CD14-positive monocyte (primary cell): Measurements from ENCODE around the gene MICU2. TPM values are rescaled to one million over a fixed set of nuclear protein-coding genes. Genes with fewer than 3 reads are reported as not detected.

Source experiments
- DNase-seq, 3 donors: peaks; one replicate each; pipeline ENCODE4 v3.0.0-alpha.2; 2011 to 2022
- H2AFZ ChIP-seq: 2 replicates; pipeline ENCODE4 v1.6.0; 2012; ENCODE audit warnings: mild to moderate bottlenecking, low read depth, low read length, inconsistent platforms; ENCODE audit not compliant: insufficient read depth, poor library complexity, severe bottlenecking
- H3K27ac ChIP-seq, 2 donors: 1 replicate in 1 of 2; 2 replicates in 1 of 2; pipeline ENCODE4 v1.5.1; 2012 to 2013; ENCODE audit warnings: low read length in 2 of 2, control low read depth in 1 of 2, inconsistent platforms in 1 of 2, low read depth in 1 of 2, mild to moderate bottlenecking in 1 of 2
- H3K27me3 ChIP-seq, 2 donors: one replicate each; pipeline versions ENCODE4 v1.6.0 to v1.6.1; 2011 to 2013; ENCODE audit warnings: low read length in 2 of 2; ENCODE audit not compliant: control insufficient read depth in 2 of 2, insufficient read depth in 2 of 2
- H3K36me3 ChIP-seq, 2 donors: replicated peaks in 1 of 2; 1 replicate in 1 of 2; 2 replicates in 1 of 2; pipeline versions ENCODE4 v1.5.1 to v1.6.1; 2012 to 2013; ENCODE audit warnings: low read length in 2 of 2, control low read depth in 1 of 2, inconsistent platforms in 1 of 2, mild to moderate bottlenecking in 1 of 2; ENCODE audit not compliant: insufficient read depth in 2 of 2, control insufficient read depth in 1 of 2
- H3K4me1 ChIP-seq, 2 donors: 1 replicate in 1 of 2; 2 replicates in 1 of 2; pipeline versions ENCODE4 v1.5.1 to v1.6.1; 2012 to 2013; ENCODE audit warnings: low read length in 2 of 2, control low read depth in 1 of 2, inconsistent platforms in 1 of 2, mild to moderate bottlenecking in 1 of 2, moderate library complexity in 1 of 2; ENCODE audit not compliant: insufficient read depth in 2 of 2, control insufficient read depth in 1 of 2
- H3K4me2 ChIP-seq: replicated peaks from 2 replicates; pipeline ENCODE3; 2012; ENCODE audit warnings: low read length, moderate library complexity, mild to moderate bottlenecking; ENCODE audit not compliant: poor library complexity, severe bottlenecking; ENCODE audit errors: extremely low read depth
- H3K4me3 ChIP-seq, 3 experiments: fragments of 200-600 bp in 1 of 3; sonication (generic) in 1 of 3; replicated peaks in 1 of 3; 1 replicate in 2 of 3; 2 replicates in 1 of 3; pipeline ENCODE4 v1.5.1; 2011 to 2013; ENCODE audit warnings: low read length in 3 of 3, mild to moderate bottlenecking in 3 of 3, control low read depth in 2 of 3, low read depth in 2 of 3, inconsistent platforms in 1 of 3, moderate library complexity in 1 of 3
- H3K79me2 ChIP-seq: 2 replicates; pipeline ENCODE4 v1.6.0; 2012; ENCODE audit warnings: mild to moderate bottlenecking, control low read depth, inconsistent platforms, low read length, moderate library complexity; ENCODE audit not compliant: insufficient read depth
- H3K9ac ChIP-seq: 2 replicates; pipeline ENCODE4 v1.6.0; 2017; ENCODE audit warnings: low read length, mild to moderate bottlenecking; ENCODE audit not compliant: insufficient read depth, poor library complexity, severe bottlenecking
- H3K9me3 ChIP-seq, 2 donors: replicated peaks in 1 of 2; 1 replicate in 1 of 2; 2 replicates in 1 of 2; pipeline versions ENCODE4 v1.5.1 to v1.6.1; 2012 to 2013; ENCODE audit warnings: low read length in 2 of 2, control low read depth in 1 of 2; ENCODE audit not compliant: control insufficient read depth in 1 of 2, insufficient read depth in 1 of 2
- H4K20me1 ChIP-seq: 2 replicates; pipeline ENCODE4 v1.6.0; 2012; ENCODE audit warnings: mild to moderate bottlenecking, low read length, control low read depth, moderate library complexity; ENCODE audit not compliant: insufficient read depth
- H3K27ac Mint-ChIP-seq, 7 donors: one replicate each; pipeline ENCODE4 v1.8.0; 2020; ENCODE audit warnings: mild to moderate bottlenecking in 7 of 7, mixed read lengths in 7 of 7, moderate library complexity in 6 of 7, inconsistent platforms in 2 of 7
- H3K27me3 Mint-ChIP-seq, 3 donors: one replicate each; pipeline ENCODE4 v1.8.0; 2021 to 2022; ENCODE audit warnings: low read depth in 3 of 3, mild to moderate bottlenecking in 3 of 3, mixed read lengths in 3 of 3, moderate library complexity in 3 of 3, inconsistent platforms in 1 of 3
- H3K36me3 Mint-ChIP-seq, 2 donors: one replicate each; pipeline ENCODE4 v1.8.0; 2020; ENCODE audit warnings: mixed read lengths in 2 of 2, inconsistent platforms in 1 of 2, mild to moderate bottlenecking in 1 of 2
- H3K4me1 Mint-ChIP-seq: one replicate; pipeline ENCODE4 v1.8.0; 2020; ENCODE audit warnings: mild to moderate bottlenecking, mixed read lengths
- H3K4me3 Mint-ChIP-seq, 2 donors: one replicate each; pipeline ENCODE4 v1.8.0; 2020; ENCODE audit warnings: mild to moderate bottlenecking in 2 of 2, mixed read lengths in 2 of 2, moderate library complexity in 1 of 2
- H3K9me3 Mint-ChIP-seq, 7 donors: one replicate each; pipeline ENCODE4 v1.8.0; 2020 to 2022; ENCODE audit warnings: mixed read lengths in 7 of 7, mild to moderate bottlenecking in 6 of 7, moderate library complexity in 6 of 7, inconsistent platforms in 2 of 7
- CTCF ChIP-seq: fragments of 200-600 bp; IDR thresholded peaks from one replicate; pipeline ENCODE4 v1.8.0; 2022; ENCODE audit warnings: antibody characterized with exemption, mild to moderate bottlenecking
- WGBS: methylation state at CpG from one replicate; pipeline ENCODE4 v1.1.5; 2013; ENCODE audit warnings: missing lambda C conversion rate; ENCODE audit not compliant: insufficient coverage; 5-methylcytosine and 5-hydroxymethylcytosine counted together
- intact Hi-C, 2 donors: fragments of 100-400 bp; cut with micrococcal nuclease; formaldehyde crosslinking; loops; one replicate each; pipeline versions ENCODE4 v1.15.0 to v1.15.1; 2023
- polyA plus RNA-seq, 3 donors: library from polyadenylated mRNA; depleted of rRNA in 1 of 3; unstranded in 2 of 3; stranded (reverse) in 1 of 3; fragments of 300-500 nt in 2 of 3; fragments of >200 nt in 1 of 3; fragmentation: Illumina TruSeq in 2 of 3; gene quantifications; 1 replicate in 2 of 3; 2 replicates in 1 of 3; pipeline ENCODE4 v1.2.3, GENCODE V29; 2012 to 2021

MICU2 gene
- polyA plus RNA-seq, 3 donors: 21.5 to 32.1 (median 26.8) TPM

DNA sequence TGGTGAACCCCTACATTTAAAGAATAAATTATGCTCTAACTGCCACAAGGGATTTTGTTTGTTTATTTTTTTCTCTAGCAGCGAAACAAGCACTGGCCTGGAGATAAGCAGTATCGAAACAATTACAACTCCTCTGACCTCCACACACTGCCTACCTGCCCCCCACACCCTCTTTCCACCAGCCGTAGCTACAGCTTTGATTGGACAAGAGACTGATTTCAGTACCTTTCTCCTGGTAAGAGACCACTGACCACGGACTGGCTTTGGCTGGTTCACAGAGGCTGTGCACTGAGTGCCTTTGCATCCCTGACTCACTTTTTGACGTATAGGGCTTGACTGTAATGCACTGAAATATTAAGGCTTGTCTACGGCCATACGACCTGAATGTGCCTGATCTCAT is 137.4 kb downstream of the MICU2 start:
- Histone ChIP-seq H2AFZ (no peak overlapping the region), H4K20me1 (no peaks in the 10 kb centered on the region), H3K27me3 (no peaks in the 10 kb centered on the region), H3K9ac (no peak overlapping the region), H3K4me2 (no peak overlapping the region), H3K9me3 (no peaks in the 10 kb centered on the region), H3K79me2 (no peaks in the 10 kb centered on the region), H3K36me3 (no peaks in the 10 kb centered on the region), H3K27ac (no peak overlapping the region), H3K4me3 (no peak overlapping the region), H3K4me1 (no peaks in the 10 kb centered on the region)
- DNase-seq: no peak
- Mint-ChIP-seq H3K4me3 (no peak overlapping the region), H3K27me3 (peaks cover 0 to 2% (median 0%) of the 10 kb centered on the region in 3 donors), H3K4me1 (no peaks in the 10 kb centered on the region), H3K36me3 (no peaks in the 10 kb centered on the region), H3K9me3 (peaks cover 0 to 10% (median 6%) of the 10 kb centered on the region in 7 donors), H3K27ac (no peak overlapping the region)
- 85% methylated on average over 6 of the region's 7 CpGs for WGBS
- intact Hi-C loops: no loop called here
- TF ChIP-seq CTCF: no peak

DNA sequence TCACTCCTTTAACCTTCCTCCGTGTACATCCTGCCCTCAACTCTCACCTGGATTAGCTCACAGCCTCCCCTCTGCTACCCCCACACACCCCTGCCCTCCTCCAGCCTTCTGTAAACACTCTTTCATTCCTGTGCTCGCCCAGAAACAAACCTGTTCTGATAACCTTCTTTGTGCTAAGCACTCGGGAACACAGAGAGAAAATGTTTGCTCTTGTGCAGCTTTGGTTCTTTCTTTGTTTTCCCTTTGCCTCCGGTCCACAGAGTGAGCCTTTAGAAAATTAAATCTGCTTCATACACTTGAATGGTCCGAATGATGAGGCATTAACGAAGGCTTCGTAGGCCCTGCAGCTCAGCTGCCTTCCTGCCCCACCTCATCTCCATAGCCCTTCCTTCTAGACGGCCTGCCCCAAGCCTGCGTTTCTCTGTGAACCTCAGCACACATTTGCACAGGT is 138.2 kb downstream of the MICU2 start:
- H3K27me3 Mint-ChIP-seq: peaks cover 0 to 2% (median 0%) of the 10 kb centered on the region in 3 donors
- H3K36me3 Mint-ChIP-seq: no peaks in the 10 kb centered on the region
- intact Hi-C loops: no loop called here
- H3K4me2 ChIP-seq: no peak overlapping the region
- peak overlapping the region in 1 of 7 donors; percentile 53 for H3K27ac Mint-ChIP-seq
- no peak overlapping the region for H3K4me3 Mint-ChIP-seq
- no peaks in the 10 kb centered on the region for H3K4me1 ChIP-seq
- no peak for TF ChIP-seq CTCF
- H3K27ac ChIP-seq: no peak overlapping the region
- no peaks in the 10 kb centered on the region for H3K36me3 ChIP-seq
- no peaks in the 10 kb centered on the region for H3K27me3 ChIP-seq
- no peak for DNase-seq
- WGBS: 81% methylated on average over 8 of the region's 9 CpGs
- H3K9me3 ChIP-seq: no peaks in the 10 kb centered on the region
- H3K79me2 ChIP-seq: no peaks in the 10 kb centered on the region
- no peak overlapping the region for H3K4me3 ChIP-seq
- no peaks in the 10 kb centered on the region for H3K4me1 Mint-ChIP-seq
- peaks cover 0 to 7% (median 3%) of the 10 kb centered on the region in 7 donors for H3K9me3 Mint-ChIP-seq
- no peak overlapping the region for H3K9ac ChIP-seq
- no peaks in the 10 kb centered on the region for H4K20me1 ChIP-seq
- H2AFZ ChIP-seq: no peak overlapping the region
